ENCODE measurements around the gene TJP2.

Gene TJP2

GRCh38 chr9:69237702-69238295, 63.7 kb downstream of the TJP2 start:
- no peak for DNase-seq

GRCh38 chr9:69243116-69243515, 69.0 kb downstream of the TJP2 start:
- DNase-seq: no peak

- no peak for DNase-seq
These were observed 72.6 kb downstream of the TJP2 start for GRCh38 chr9:69246629-69247028.

GRCh38 chr9:69248005-69248404, 73.9 kb downstream of the TJP2 start:
- DNase-seq: no peak

- no peak for DNase-seq
These were observed 75.3 kb downstream of the TJP2 start for GRCh38 chr9:69249337-69249736.

- DNase-seq: no peak
These were observed 76.6 kb downstream of the TJP2 start for GRCh38 chr9:69250681-69251080.

GRCh38 chr9:69252436-69252835, 78.4 kb downstream of the TJP2 start:
- no peak for DNase-seq

- DNase-seq: no peak
These were observed 79.0 kb downstream of the TJP2 start for GRCh38 chr9:69253057-69253456.

GRCh38 chr9:69254223-69254622, 80.1 kb downstream of the TJP2 start:
- DNase-seq: no peak

- no peak for DNase-seq
These were observed 81.5 kb downstream of the TJP2 start for GRCh38 chr9:69255591-69255990.

- no peak for DNase-seq
These were observed 84.5 kb downstream of the TJP2 start for GRCh38 chr9:69258551-69258950.

GRCh38 chr9:69260161-69260560, 86.1 kb downstream of the TJP2 start:
- no peak for DNase-seq

GRCh38 chr9:69261636-69262035, 87.6 kb downstream of the TJP2 start:
- DNase-seq: no peak

- DNase-seq: no peak
These were observed 90.4 kb downstream of the TJP2 start for GRCh38 chr9:69264526-69264925.

- DNase-seq: no peak
These were observed 91.8 kb downstream of the TJP2 start for GRCh38 chr9:69265891-69266290.

- no peak for DNase-seq
These were observed 98.1 kb downstream of the TJP2 start for GRCh38 chr9:69272212-69272611.

GRCh38 chr9:69273161-69273560, 99.1 kb downstream of the TJP2 start:
- DNase-seq: no peak

- no peak for DNase-seq
These were observed 102.7 kb downstream of the TJP2 start for GRCh38 chr9:69276775-69277174.

GRCh38 chr9:69279084-69279731, 105.1 kb downstream of the TJP2 start:
- DNase-seq: no peak

GRCh38 chr9:69279733-69280132, 105.7 kb downstream of the TJP2 start:
- DNase-seq: no peak

GRCh38 chr9:69283003-69283402, 108.9 kb downstream of the TJP2 start:
- no peak for DNase-seq

- no peak for DNase-seq
These were observed 118.0 kb downstream of the TJP2 start for GRCh38 chr9:69292078-69292477.

GRCh38 chr9:69293156-69293555, 119.1 kb downstream of the TJP2 start:
- DNase-seq: no peak

- DNase-seq: no peak
These were observed 121.9 kb downstream of the TJP2 start for GRCh38 chr9:69295872-69296552.
